HG03196 (cell line): ENCODE results near the gene MMP17.

ENCODE experiments used
- ATAC-seq: cut with Tn5 transposase; IDR thresholded peaks from one replicate; pipeline ENCODE4 v1.9.1; 2021; ENCODE audit not compliant: unreplicated experiment

MMP17 gene

GRCh38 chr12:131847456-131847855 lies 19.3 kb downstream of the MMP17 start:
- ATAC-seq: no peak

DNA sequence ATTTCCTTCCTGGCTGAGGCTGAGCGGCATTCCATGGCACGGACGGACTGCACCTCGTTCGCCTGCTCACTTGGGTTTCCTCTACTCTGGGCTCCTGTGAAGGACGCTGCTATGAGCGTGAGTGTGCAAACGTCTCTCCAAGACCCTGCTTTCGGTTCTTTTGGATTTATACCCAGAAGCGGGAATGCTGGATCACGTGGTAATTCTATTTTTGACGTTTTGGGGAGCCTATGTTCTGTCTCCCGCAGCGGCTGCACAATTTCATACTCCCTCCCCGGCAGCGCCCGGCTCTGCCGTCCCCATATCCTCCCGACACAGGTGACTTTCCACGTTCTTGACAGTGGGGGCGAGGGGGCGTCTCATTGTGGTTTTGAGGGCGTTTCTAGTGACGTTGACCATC lies 20.6 kb downstream of the MMP17 start:
- no peak for ATAC-seq

DNA sequence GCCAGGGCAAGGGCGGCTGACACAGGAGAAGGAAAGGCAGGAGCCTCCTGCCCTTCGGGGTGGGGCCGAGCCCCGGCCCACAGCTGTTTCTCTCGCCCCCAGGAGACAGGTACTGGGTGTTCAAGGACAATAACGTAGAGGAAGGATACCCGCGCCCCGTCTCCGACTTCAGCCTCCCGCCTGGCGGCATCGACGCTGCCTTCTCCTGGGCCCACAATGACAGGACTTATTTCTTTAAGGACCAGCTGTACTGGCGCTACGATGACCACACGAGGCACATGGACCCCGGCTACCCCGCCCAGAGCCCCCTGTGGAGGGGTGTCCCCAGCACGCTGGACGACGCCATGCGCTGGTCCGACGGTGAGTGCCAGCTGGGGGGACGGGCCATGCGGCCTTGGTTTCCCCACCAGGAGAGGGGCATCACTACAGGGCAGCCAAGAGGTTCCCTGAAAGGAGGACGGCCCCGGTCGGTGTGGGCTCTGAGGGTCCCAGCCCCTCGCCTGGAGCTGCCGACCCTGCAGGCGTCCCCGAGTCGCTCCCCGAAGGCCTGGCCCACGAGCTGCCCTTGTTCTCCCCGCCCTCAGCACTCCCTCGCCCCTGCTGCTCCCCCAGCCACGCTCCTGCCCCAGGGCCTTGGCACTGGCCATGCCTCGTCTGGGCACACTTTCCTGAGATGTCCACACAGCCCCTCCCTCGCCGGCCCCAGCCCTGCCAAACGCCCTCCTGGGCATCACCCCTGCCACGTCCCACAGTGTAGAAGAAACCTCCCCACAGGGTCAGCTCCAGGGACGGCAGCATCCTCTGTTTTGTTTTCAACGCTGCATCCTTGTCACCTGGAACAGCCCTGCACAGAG lies 21.7 kb downstream of the MMP17 start:
- no peak for ATAC-seq

- ATAC-seq: no peak
These were observed 22.8 kb downstream of the MMP17 start for GRCh38 chr12:131850856-131851559.

- no peak for ATAC-seq
These were observed 23.8 kb downstream of the MMP17 start for GRCh38 chr12:131851741-131852550.

GRCh38 chr12:131852551-131853299 lies 24.5 kb downstream of the MMP17 start:
- no peak for ATAC-seq

GRCh38 chr12:131853832-131854797 lies 25.9 kb downstream of the MMP17 start:
- ATAC-seq: no peak

DNA sequence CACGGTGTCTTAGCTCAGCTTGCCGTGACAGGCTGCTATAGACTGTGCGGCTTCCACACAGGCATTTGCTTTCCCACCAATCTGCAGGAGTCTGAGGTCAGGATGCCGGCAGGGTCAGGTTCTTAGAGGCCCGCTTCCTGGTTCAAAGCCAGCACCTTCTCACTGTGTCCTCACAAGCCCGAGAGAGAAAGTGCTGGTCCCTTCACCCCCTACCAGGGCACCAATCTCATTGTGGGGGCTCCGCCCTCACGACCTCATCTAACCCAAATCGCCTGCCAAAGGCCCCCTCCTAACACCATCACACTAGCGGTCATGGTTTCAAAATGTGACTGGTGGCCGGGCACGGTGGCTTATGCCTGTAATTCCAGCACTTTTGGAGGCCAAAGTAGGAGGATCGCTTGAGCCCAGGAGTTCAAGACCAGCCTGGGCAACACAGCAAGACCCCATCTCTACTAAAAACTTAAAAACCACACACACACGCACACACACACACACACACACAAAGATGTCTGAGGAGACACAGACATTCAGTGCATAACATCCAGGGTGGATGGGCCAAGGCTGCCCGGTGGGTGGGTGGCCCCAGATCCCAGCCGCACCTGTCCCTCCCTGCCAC lies 26.8 kb downstream of the MMP17 start:
- no peak for ATAC-seq

DNA sequence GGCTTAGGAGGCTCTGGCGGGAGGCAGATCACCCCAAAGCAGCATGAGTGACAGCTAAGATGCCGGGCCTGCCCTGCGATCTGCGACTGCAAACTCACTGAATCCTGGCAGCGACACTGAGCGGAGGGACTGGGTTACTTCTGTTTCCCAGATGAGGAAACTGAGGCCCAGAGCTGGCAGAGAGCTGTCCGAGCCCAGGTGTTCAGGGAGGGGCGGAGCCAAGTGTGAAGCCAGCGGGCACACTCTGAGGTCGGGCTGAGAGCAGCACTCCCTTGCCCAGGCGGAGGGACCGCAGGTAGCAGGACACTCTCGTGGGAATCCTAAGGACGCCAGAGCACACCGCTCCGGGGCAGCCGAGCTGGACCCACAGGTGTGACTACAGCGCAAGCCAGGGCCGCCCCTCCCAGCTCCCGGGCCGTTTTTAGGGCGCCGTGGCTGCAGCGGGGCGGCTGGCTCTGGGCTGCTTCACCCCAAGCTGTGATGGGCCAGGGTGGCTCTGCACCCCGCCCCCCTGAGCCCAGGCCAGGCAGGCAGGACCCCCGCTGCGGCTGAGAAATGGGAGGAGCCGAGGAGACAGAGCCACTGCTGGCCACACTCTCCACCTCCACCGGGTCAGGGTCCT lies 27.4 kb downstream of the MMP17 start:
- no peak for ATAC-seq

- ATAC-seq: no peak
These were observed 28.3 kb downstream of the MMP17 start for GRCh38 chr12:131856366-131857097.

GRCh38 chr12:131857908-131858850 lies 30.0 kb downstream of the MMP17 start:
- no peak for ATAC-seq

- no peak for ATAC-seq
These were observed 32.5 kb downstream of the MMP17 start for GRCh38 chr12:131860472-131861260.

DNA sequence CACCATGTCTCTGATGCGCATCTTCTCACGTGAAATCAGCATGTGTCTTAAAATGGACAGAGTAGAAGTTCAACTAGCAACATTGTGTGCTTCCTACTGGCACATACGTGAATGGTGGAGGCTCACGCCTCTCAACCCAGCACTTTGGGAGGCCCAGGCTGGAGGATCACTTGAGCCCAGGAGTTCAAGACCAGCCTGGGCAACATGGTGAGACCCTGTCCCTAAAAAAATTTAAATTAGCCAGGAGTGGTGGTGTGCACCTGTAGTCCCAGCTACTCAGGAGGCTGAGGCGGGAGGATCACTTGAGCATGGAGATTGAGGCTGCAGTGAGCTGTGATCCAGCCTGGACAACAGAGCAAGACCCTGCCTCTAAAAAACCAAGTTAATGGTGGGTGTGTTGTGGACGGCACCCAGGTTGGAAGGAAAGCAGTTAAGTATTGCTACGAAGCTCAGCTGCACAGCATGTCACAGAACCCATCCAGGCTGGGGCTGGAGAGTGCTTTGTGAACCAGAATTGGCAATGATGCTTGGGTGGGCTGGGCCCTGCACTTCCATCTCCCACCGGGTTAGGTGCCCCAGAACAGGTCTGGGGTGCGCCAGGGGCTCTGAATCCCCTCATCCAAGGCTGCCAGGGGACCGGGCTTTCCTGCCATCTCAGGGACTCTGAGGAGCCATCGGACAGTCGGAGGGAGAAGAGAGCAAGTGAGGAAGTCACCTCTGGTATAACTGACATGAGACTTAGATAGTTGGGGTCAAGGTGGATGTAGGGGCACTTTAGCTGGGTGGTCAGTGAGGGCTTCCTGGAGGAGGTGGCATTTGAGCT lies 33.3 kb downstream of the MMP17 start:
- ATAC-seq: no peak

- no peak for ATAC-seq
These were observed 33.9 kb downstream of the MMP17 start for GRCh38 chr12:131862084-131862441.

DNA sequence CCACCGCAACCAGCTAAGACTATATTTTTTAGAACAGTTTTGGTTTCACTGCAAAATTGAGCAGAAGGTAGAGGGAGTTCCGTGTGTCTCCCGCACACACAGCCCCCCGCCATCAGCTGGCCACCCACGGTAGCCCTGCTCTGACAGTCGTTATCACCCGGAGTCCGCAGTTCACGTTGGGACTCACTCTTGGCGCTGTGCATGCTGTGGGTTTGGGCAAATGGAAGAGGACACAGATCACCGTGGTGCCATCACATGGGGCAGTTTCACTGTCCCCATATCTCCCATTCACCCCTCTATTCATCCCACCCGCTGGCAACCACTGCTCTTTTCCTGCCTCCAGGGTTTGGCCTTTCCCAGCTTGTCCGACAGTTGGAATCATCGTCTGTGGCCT lies 34.4 kb downstream of the MMP17 start:
- no peak for ATAC-seq
